Motor neuron (in vitro differentiated cells): ENCODE data around the gene STX4. TPM values are rescaled to one million over a fixed set of nuclear protein-coding genes. Genes with fewer than 3 reads are reported as not detected.

Experiments used
- ATAC-seq, 8 experiments: fragments of 200-7000 bp; cut with Tn5 transposase; replicated peaks in 6 of 8; 2 replicates each; pipeline ENCODE4 v1.8.0; 2021; ENCODE audit warnings: mild to moderate bottlenecking in 8 of 8, moderate library complexity in 8 of 8
- H3K27ac ChIP-seq, 2 donors: fragments of 250-450 bp; sonication (Bioruptor Pico); 2 replicates each; pipeline ENCODE4 v1.9.0; 2021; ENCODE audit warnings: antibody characterized with exemption in 2 of 2, mild to moderate bottlenecking in 2 of 2, moderate library complexity in 1 of 2
- H3K4me1 ChIP-seq, 2 donors: fragments of 250-450 bp; sonication (Bioruptor Pico); replicated peaks in 1 of 2; 2 replicates each; pipeline ENCODE4 v1.6.1; 2021; ENCODE audit warnings: antibody characterized with exemption in 2 of 2, mild to moderate bottlenecking in 2 of 2, moderate library complexity in 1 of 2
- H3K4me3 ChIP-seq, 5 donors: fragments of 250-450 bp; sonication (Bioruptor Pico); 2 replicates each; pipeline ENCODE4 v1.9.0; 2021; ENCODE audit warnings: antibody characterized with exemption in 5 of 5, mild to moderate bottlenecking in 5 of 5, moderate library complexity in 4 of 5
- WGBS, 10 experiments: fragments of 450-650 bp; shearing (Covaris generic); methylation state at CpG; one replicate each; pipeline ENCODE4 v1.0.0; 2022; 5-methylcytosine and 5-hydroxymethylcytosine counted together
- in situ Hi-C, 9 experiments: fragments of 400-800 bp; cut with MboI; loops; one replicate each; pipeline ENCODE4 v1.15.0; 2021; ENCODE audit warnings: low sequenced_read_pairs in 9 of 9, low pct_unique_long_range_greater_than_20kb in 2 of 9; ENCODE audit not compliant: unreplicated experiment in 9 of 9
- total RNA-seq, 8 experiments: library from RNA; unstranded; fragments of 300-600 nt; gene quantifications; 2 replicates each; pipeline versions ENCODE4 v1.2.3 to v1.2.4, GENCODE V29; 2022

Gene STX4
- total RNA-seq, 8 experiments from 2014 or later, result 14.0 to 47.5 (median 24.3) TPM

DNA sequence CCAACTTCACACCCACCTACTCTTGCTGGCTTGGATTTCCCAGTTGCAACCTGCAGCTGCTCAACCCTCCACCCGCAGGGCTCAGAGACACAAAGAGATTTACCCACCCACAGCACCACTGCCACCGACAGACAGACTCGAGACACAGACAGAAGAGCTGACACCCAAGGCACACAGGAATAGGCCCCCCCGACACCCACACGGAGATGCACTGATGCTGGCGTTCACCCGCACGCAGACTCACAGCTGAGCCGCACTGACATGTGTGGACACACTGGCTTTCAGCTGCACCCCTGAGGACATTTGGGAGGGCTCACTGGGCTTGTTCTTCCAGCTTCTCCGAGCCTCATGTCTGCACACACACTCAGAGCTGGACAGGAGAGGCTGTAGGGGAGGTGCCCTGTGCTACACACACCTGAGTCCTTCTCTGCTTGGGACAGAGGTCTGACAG, 31.1 kb upstream of the STX4 start:
- no peak for ATAC-seq
- H3K4me1 ChIP-seq, result peaks cover 8 to 15% of the 10 kb centered on the region in 2 donors
- no peak overlapping the region for H3K4me3 ChIP-seq
- 38 to 71% (median 69%) methylated on average over 2 to 9 of the region's 10 CpGs; no CpG with 5 or more reads in 5 of the 10 experiments for WGBS, 10 experiments
- no peak overlapping the region for H3K27ac ChIP-seq
- in situ Hi-C loops, result loop anchor here in 1 of 9 experiments (25.0 kb wide), 1 partner anchor 435 kb away; the partner anchor contains the start of genes COX6A2 and ZNF843

DNA sequence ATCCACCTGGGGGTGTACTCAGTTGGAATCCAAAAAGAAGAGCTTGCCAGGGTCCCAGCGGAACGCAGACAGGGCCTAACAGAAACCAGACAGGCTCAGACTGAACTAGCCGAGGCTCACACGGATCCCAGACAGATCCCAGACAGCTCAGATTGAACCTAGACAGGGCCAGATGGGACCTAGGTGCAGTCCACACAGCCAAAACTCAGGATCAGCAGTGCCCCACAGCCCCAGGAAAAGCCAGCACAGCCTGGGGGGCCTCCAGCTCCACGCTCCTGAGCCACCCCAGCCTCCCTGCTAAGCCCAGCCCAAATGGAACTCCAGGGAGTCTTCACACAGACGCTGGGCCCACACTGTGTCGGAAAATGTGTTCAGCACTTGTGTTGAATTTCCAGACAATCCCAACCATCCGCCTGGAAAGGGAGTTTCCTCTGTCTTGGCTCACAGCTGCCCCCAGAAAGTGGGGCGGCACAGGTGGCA, 30.5 kb upstream of the STX4 start:
- ATAC-seq, result no peak
- Histone ChIP-seq H3K27ac (no peak overlapping the region), H3K4me3 (no peak overlapping the region), H3K4me1 (peaks cover 8 to 15% of the 10 kb centered on the region in 2 donors)
- 40 to 100% (median 62%) methylated on average over 1 to 4 of the region's 9 CpGs; no CpG with 5 or more reads in 6 of the 10 experiments for WGBS, 10 experiments
- in situ Hi-C loops, result loop anchor here in 1 of 9 experiments (25.0 kb wide), 1 partner anchor 434 kb away; the partner anchor contains the start of genes COX6A2 and ZNF843

DNA sequence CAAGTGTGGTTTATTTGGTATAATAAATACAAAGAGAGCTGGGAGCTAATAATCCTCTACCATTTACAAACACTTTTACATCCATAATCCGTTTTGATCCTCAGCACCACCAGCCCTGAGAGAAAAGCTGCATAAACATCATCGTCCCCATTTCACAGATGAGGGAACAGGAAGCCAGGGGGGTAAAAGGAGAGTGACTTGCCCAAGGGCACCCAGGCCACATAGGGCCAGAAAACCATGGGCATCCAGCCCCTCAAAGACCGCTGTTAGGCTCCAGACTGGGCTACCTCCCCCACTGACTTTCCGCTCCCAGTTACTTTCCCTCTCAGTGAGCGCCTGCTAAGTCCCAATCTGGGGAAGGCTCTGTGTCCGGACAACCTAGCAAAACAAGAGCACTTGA, 29.6 kb upstream of the STX4 start:
- no peak for ATAC-seq
- no peak overlapping the region for H3K4me3 ChIP-seq
- WGBS, 10 experiments, result 50 to 90% (median 79%) methylated on average over 2 to 5 of the region's 6 CpGs; no CpG with 5 or more reads in 1 of the 10 experiments
- H3K4me1 ChIP-seq, result peaks cover 8 to 15% of the 10 kb centered on the region in 2 donors
- in situ Hi-C loops, result loop anchor here in 1 of 9 experiments (25.0 kb wide), 1 partner anchor 434 kb away; the partner anchor contains the start of genes COX6A2 and ZNF843
- H3K27ac ChIP-seq, result no peak overlapping the region

DNA sequence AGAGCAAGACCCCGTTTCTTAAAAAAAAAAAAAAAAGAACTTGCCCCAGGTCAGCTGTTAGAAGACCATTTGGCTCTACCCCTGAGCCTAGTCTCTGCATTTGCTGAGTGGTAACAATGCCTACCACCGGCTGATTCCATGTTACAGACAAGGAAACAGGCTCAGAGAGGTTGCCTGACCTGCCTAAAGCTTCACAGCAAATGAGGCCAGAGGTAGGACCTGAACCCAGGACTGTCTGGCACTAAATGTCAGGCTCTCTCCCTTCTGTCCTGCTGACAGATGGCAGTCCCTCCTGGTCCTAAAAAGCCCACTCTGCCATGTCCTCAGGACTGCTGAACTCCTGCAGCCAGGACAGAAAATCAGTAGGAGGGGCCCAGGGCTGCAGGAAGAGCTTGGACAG, 28.7 kb upstream of the STX4 start:
- peaks cover 8 to 15% of the 10 kb centered on the region in 2 donors for H3K4me1 ChIP-seq
- WGBS, 10 experiments, result 0 to 100% (median 70%) methylated on average over 1 to 2 of the region's 2 CpGs; no CpG with 5 or more reads in 5 of the 10 experiments
- no peak overlapping the region for H3K4me3 ChIP-seq
- in situ Hi-C loops, result loop anchor here in 1 of 9 experiments (25.0 kb wide), 1 partner anchor 433 kb away; the partner anchor contains the start of genes COX6A2 and ZNF843
- no peak overlapping the region for H3K27ac ChIP-seq
- ATAC-seq, result no peak

DNA sequence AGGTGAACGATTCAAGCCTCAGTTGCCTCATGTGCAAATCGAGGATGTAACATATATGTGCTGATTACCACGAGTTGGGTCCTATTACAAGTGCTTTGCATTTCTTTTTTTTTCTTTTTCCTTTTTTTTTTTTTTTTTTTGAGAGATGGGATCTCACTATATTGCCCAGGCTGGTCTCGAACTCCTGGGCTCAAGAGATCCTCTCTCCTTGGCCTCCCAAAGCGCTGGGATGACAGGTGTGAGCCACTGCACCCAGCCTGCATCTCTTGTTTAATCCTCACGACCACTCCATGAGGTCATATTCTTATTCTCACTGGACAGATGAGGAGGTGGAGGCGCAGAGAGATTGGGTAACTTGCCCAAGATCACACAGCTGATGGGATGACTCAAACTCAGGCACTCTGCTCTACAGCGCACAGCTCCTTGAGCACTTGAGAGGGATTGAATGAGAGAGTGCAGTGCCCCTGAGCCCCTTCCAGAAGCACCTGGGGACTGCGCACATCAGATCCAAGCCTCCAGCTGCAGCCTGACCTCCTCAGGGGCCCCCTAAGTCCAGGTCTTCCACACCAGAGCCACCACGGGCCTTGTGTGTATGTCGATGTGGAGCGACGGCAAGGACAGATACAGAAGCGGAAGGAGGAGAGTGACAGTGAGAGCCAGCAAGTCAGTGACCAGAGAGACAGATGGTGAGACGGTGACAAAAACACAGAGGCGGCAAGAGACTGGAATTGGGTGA, 27.8 kb upstream of the STX4 start:
- H3K4me3 ChIP-seq, result no peak overlapping the region
- H3K27ac ChIP-seq, result peak overlapping the region; percentile 52 to 83
- peaks cover 8 to 15% of the 10 kb centered on the region in 2 donors for H3K4me1 ChIP-seq
- in situ Hi-C loops, result loop anchor here in 1 of 9 experiments (25.0 kb wide), 1 partner anchor 432 kb away; the partner anchor contains the start of genes COX6A2 and ZNF843
- no peak for ATAC-seq
- 32 to 100% (median 76%) methylated on average over 2 to 15 of the region's 16 CpGs for WGBS, 10 experiments

DNA sequence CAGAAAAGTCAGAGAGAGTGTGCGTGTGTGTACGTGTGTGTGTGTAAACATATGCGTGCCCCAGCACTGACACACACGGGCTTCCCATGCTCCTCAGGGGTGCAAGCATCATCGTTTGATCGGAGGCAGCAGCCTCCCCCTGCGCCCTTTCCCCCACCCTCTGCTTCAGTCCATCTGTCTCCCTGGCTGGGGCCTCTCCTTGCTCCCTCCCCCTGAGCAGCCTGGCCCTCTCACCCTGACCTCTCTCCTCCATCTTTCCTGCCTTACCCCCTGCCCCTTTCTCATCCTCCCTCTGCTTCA, 27.3 kb upstream of the STX4 start:
- ATAC-seq, result peak in 4 of 8 experiments; percentile 35 to 61 (median 52)
- Histone ChIP-seq H3K27ac (peak overlapping the region; percentile 52 to 83), H3K4me1 (peaks cover 8 to 18% of the 10 kb centered on the region in 2 donors), H3K4me3 (no peak overlapping the region)
- in situ Hi-C loops, result loop anchor here in 1 of 9 experiments (25.0 kb wide), 1 partner anchor 431 kb away; the partner anchor contains the start of genes COX6A2 and ZNF843
- 20 to 40% methylated on average over 1 of the region's 7 CpGs; no CpG with 5 or more reads in 8 of the 10 experiments for whole genome bisulfite sequencing, 10 experiments

DNA sequence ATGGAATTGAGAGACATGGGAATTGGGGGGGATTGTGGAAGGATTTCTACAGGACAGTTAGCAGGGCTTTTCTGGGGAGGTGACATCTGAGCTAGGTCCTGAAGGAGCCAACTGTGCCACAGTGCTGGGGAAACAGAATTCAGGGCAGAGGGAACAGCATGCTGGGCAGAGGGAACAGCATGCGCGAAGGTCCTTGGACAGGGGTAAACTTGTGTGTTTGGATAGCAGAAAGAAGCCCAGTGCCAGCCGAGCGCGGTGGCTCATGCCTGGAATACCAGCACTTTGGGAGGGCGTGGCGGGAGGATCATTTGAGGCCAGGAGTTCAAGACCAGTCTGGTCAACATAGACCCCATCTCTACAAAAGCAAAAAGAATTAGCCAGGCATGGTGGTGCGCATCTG, 26.8 kb upstream of the STX4 start:
- 100% methylated on average over 1 to 3 of the region's 8 CpGs; no CpG with 5 or more reads in 4 of the 10 experiments for WGBS, 10 experiments
- ATAC-seq, result no peak
- Histone ChIP-seq H3K4me3 (no peak overlapping the region), H3K4me1 (peaks cover 8 to 18% of the 10 kb centered on the region in 2 donors), H3K27ac (peak overlapping the region; percentile 52 to 83)
- in situ Hi-C loops, result loop anchor here in 1 of 9 experiments (25.0 kb wide), 1 partner anchor 431 kb away; the partner anchor contains the start of genes COX6A2 and ZNF843

DNA sequence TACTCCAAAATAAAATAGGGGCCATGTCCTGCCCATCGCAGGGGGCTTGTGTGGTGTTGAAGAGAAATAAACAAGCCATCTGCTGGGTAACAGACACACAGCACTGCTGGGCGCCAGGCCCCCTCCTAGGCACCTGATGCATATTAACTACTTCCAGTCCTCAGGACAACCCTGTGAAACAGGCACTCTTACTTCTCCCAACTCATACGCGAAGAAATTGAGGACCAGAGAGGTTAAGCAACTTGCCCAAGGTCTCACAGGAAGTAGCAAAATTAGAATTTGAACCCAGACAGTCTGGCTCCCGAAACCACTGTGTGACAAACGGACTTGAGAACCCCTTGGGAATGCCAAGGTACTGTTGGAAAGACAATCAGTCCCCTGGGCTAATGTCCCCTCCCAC, 25.7 kb upstream of the STX4 start:
- no peak overlapping the region for H3K4me3 ChIP-seq
- WGBS, 10 experiments, result 54 to 83% (median 60%) methylated on average over 1 to 3 of the region's 6 CpGs; no CpG with 5 or more reads in 5 of the 10 experiments
- H3K27ac ChIP-seq, result no peak overlapping the region
- H3K4me1 ChIP-seq, result peaks cover 3 to 14% of the 10 kb centered on the region in 2 donors
- ATAC-seq, result no peak
- in situ Hi-C loops, result loop anchor here in 1 of 9 experiments (25.0 kb wide), 1 partner anchor 430 kb away; the partner anchor contains the start of genes COX6A2 and ZNF843

DNA sequence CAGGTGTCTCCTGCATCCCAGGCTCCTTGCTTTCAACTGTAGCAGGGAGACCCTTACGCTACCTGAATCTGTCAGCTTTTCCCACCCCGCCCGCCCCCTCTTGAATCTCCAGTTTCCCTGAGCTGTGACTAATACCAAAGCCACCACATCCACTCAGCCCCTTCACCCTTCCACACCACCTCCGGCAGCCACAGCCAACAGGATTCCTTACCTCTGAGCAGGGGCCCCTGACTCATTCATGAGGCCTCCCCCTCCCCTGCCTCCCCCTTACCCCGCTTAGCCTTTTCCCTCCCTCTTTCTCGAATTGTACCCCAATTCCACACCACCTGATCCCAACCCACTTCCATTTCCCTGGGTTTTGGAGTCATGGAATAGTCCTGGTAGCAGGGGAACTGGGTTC, 25.2 kb upstream of the STX4 start:
- in situ Hi-C loops, result loop anchor here in 1 of 9 experiments (25.0 kb wide), 1 partner anchor 429 kb away; the partner anchor contains the start of genes COX6A2 and ZNF843
- H3K27ac ChIP-seq, result no peak overlapping the region
- H3K4me1 ChIP-seq, result peaks cover 3 to 14% of the 10 kb centered on the region in 2 donors
- WGBS, 10 experiments, result no CpG with 5 or more reads among the region's 6 CpGs
- no peak overlapping the region for H3K4me3 ChIP-seq
- ATAC-seq, result no peak

DNA sequence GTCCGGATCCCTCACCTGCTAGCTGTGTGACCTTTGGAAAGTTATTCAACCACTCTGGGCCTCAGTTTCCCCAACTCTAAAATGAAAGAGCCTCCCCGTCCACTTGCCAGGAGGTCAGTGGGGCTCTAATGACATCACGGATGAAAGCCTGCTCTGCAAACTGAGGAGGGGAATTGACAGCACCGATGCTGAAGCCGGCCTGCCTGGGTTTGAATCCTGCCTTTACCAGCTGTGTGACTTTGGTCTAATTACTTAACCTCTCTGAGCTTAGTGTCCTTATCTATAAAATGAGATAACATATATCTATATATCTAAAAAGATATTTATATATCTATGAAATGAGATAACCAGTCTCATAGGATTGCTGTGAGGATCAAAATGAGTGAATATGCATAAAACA, 24.8 kb upstream of the STX4 start:
- Histone ChIP-seq H3K27ac (no peak overlapping the region), H3K4me1 (peaks cover 3 to 14% of the 10 kb centered on the region in 2 donors), H3K4me3 (no peak overlapping the region)
- in situ Hi-C loops, result loop anchor here in 1 of 9 experiments (25.0 kb wide), 1 partner anchor 429 kb away; the partner anchor contains the start of genes COX6A2 and ZNF843
- WGBS, 10 experiments, result 40 to 100% (median 96%) methylated on average over 1 to 3 of the region's 5 CpGs; no CpG with 5 or more reads in 6 of the 10 experiments
- no peak for ATAC-seq

DNA sequence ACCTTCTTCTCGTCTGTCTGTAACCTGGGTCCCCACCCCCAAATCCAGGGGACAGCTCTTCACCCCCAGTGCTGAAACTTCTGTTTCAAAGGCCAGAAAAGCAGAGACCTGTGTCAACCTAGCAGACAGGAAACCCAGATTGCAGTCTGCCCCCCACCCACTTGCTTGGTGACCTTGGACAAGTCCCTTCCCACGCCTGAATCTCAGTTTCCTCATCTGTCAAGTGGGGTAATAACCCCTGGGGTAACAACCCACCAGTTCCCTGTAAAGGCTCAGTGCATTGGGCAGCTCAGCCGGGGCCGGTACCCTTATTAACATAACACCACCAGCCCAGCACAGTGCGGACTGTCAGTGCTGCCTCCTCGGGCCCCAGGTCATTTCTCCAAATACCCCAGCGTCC, 24.2 kb upstream of the STX4 start:
- no peak for ATAC-seq
- no peak overlapping the region for H3K27ac ChIP-seq

DNA sequence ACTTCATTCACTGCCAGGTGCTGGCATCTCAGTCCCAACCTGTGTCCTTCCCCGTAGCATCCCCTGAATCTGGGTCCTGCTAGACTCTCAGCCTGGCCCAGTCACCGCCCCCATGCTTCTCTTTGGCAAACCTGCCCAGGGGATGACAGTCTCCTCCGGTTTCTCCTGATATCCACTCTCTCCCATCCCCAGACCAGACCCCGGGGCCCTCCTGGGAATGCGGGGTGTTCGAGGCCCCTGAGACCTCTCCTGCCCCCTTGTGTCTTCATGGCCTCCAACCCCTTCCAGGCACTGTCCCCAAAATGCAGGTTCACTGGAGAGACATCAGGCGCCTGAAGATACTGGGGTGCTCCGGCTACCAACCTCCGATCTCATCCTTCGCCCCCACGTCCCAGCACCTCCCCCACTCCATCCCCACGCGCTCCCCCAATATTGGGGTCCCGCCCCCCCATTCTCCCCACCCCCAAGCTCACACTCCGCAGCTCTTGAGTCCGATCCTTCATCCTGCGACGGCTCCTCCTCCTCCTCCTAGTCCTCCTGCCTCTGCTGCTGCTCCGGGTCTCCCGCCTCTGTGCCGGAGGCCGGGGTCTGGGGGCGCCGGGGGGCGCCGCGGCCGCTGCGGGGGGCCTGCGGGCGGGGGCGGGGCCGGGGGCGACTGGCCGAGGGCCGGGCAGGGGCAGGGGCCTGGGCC, 23.3 kb upstream of the STX4 start:
- peak overlapping the region; percentile 68 to 98 (median 91) for H3K4me3 ChIP-seq
- peaks cover 3 to 14% of the 10 kb centered on the region in 2 donors for H3K4me1 ChIP-seq
- ATAC-seq, result peak in 5 of 8 experiments; percentile 36 to 60 (median 37)
- H3K27ac ChIP-seq, result peak overlapping the region in 1 of 2 donors; percentile 68
- WGBS, 10 experiments, result 20 to 100% methylated on average over 1 of the region's 36 CpGs; no CpG with 5 or more reads in 8 of the 10 experiments
- in situ Hi-C loops, result loop anchor here in 1 of 9 experiments (25.0 kb wide), 1 partner anchor 427 kb away; the partner anchor contains the start of genes COX6A2 and ZNF843

More for the DNA sequence above, 24.2 kb upstream of the STX4 start:
- 33 to 100% (median 77%) methylated on average over 1 to 4 of the region's 7 CpGs; no CpG with 5 or more reads in 3 of the 10 experiments for whole genome bisulfite sequencing, 10 experiments
- peaks cover 3 to 14% of the 10 kb centered on the region in 2 donors for H3K4me1 ChIP-seq
- H3K4me3 ChIP-seq, result peak overlapping the region; percentile 68 to 98 (median 91)
- in situ Hi-C loops, result loop anchor here in 1 of 9 experiments (25.0 kb wide), 1 partner anchor 428 kb away; the partner anchor contains the start of genes COX6A2 and ZNF843
